Stomach (tissue), 4 donors: ENCODE measurements around the gene MBD2.

Experiments
- EP300 ChIP-seq: sonication (generic); formaldehyde crosslinking; IDR thresholded peaks from one replicate; pipeline ENCODE4 v1.6.1; 2017; ENCODE audit warnings: antibody characterized with exemption
- POLR2A ChIP-seq, 4 donors: fragments of 450-650 bp; IDR thresholded peaks; one replicate each; pipeline ENCODE4 v1.6.1; 2016; ENCODE audit warnings: antibody characterized with exemption in 4 of 4, control low read depth in 2 of 4, mild to moderate bottlenecking in 1 of 4, moderate library complexity in 1 of 4
- POLR2AphosphoS5 ChIP-seq, 3 donors: sonication (generic); formaldehyde crosslinking; IDR thresholded peaks; one replicate each; pipeline ENCODE4 v1.6.1; 2016; ENCODE audit warnings: antibody characterized with exemption in 3 of 3
- TF ChIP-seq, protein P1 (sequence below), 7 experiments: fragments of 450-650 bp in 4 of 7; fragments of 200-600 bp in 3 of 7; sonication (generic) in 3 of 7; IDR thresholded peaks; one replicate each; pipeline ENCODE4 v1.5.1; 2016 to 2019; ENCODE audit warnings: antibody characterized with exemption in 7 of 7, control low read depth in 2 of 7, mild to moderate bottlenecking in 1 of 7

DNA sequence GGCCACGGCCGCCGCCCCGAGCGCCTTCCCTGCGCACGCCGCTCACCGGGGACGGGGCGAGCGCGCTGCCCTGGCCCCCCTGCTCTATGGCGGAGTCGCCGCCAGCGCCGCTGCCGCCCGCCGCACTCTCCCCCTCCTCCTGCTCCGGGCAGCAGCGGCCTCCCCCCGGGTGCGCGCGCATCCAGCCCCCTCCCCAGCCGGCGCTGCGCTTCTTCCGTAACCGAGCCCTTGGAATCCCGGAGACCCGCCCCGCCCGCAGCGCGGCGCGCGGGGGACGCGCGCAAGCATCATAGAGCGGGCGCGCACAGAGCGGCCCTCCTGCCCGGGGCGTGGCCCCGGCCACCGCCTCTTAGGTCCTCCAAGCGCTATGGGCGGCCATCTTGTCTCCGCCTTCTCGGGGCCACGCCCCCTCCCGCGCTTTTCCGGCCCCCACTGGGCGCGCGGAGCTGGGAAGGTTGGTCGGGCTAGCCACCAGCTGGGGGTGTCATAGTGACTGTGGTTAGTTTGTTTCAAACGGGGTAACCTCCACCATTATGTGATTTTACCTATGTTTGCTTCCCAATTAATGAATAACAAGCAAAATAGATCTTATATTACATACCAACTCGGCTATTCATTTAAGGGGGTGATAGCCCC lies at the start of gene MBD2:
- TF ChIP-seq POLR2A (IDR thresholded peaks at IDR 0.05) (no peak), EP300 (no peak), POLR2AphosphoS5 (IDR thresholded peaks at IDR 0.05) (peak; percentile 59 to 85 (median 59))
- TF ChIP-seq, protein P1, sequence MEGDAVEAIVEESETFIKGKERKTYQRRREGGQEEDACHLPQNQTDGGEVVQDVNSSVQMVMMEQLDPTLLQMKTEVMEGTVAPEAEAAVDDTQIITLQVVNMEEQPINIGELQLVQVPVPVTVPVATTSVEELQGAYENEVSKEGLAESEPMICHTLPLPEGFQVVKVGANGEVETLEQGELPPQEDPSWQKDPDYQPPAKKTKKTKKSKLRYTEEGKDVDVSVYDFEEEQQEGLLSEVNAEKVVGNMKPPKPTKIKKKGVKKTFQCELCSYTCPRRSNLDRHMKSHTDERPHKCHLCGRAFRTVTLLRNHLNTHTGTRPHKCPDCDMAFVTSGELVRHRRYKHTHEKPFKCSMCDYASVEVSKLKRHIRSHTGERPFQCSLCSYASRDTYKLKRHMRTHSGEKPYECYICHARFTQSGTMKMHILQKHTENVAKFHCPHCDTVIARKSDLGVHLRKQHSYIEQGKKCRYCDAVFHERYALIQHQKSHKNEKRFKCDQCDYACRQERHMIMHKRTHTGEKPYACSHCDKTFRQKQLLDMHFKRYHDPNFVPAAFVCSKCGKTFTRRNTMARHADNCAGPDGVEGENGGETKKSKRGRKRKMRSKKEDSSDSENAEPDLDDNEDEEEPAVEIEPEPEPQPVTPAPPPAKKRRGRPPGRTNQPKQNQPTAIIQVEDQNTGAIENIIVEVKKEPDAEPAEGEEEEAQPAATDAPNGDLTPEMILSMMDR (IDR thresholded peaks at IDR 0.05) = peak in 1 of 7 experiments; percentile 6
